Measurements from ENCODE around the gene OR6C70. TPM values are rescaled to one million over a fixed set of nuclear protein-coding genes. Genes with fewer than 3 reads are reported as not detected.

OR6C70 gene
- total and polyA plus RNA-seq, 2 of the 4 experiments (the other 2 are of a cell fraction) = not detected

GRCh38 chr12:55515696-55516095 is 45.8 kb upstream of the OR6C70 start:
- no peak overlapping the region for H3K18ac ChIP-seq (ENCODE audit: low read depth, low read length)
- H3K14ac ChIP-seq (replicated peaks; ENCODE audit: low read depth, low read length) = no peak overlapping the region
- no peaks in the 10 kb centered on the region for H4K20me1 ChIP-seq (ENCODE audit: insufficient read depth, low read length)
- H3K36me3 ChIP-seq (ENCODE audit: control insufficient read depth, insufficient read depth, low read length) = no peaks in the 10 kb centered on the region
- BruUV-seq (replicated peaks) = no TSS peak
- no peak overlapping the region for H2AFZ ChIP-seq (replicated peaks; ENCODE audit: low read length, poor library complexity)
- H3K4me2 ChIP-seq (ENCODE audit: low read depth, low read length) = no peak overlapping the region
- H3K27ac ChIP-seq (ENCODE audit: insufficient read depth, low read length) = no peak overlapping the region
- no peak for DNase-seq
- no peaks in the 10 kb centered on the region for H3K27me3 ChIP-seq (ENCODE audit: control insufficient read depth, insufficient read depth, low read length)
- H2BK120ac ChIP-seq (ENCODE audit: low read depth, low read length) = no peak overlapping the region
- no peak overlapping the region for H2BK20ac ChIP-seq (ENCODE audit: low read depth, low read length)
- CTCF ChIA-PET = no interaction called here
- no peak overlapping the region for H2BK15ac ChIP-seq (ENCODE audit: low read depth, low read length)
- no peak overlapping the region for H3K4me3 ChIP-seq (ENCODE audit: insufficient read depth, low read depth, low read length)
- no peak overlapping the region for H3K56ac ChIP-seq (ENCODE audit: extremely low read depth, insufficient read depth, low read length)
- no peak overlapping the region for H4K5ac ChIP-seq (ENCODE audit: low read depth, low read length)
- WGBS, 2 experiments (ENCODE audit: extremely low coverage in 2 of 2, insufficient read length in 1 of 2) = 14% methylated on average over 1 of the region's 1 CpG; no CpG with 5 or more reads in 1 of the 2 experiments
- no peak overlapping the region for H2BK5ac ChIP-seq (ENCODE audit: low read depth, low read length, poor library complexity, severe bottlenecking)
- H3K4me1 ChIP-seq (ENCODE audit: control insufficient read depth, insufficient read depth, low read length) = no peaks in the 10 kb centered on the region
- H3K9ac ChIP-seq (ENCODE audit: low read depth, low read length) = no peak overlapping the region
- no peak for ATAC-seq (ENCODE audit: low read depth)
- no peaks in the 10 kb centered on the region for H3K9me1 ChIP-seq (ENCODE audit: insufficient read depth, low read length)
- no peaks in the 10 kb centered on the region for H3K9me3 ChIP-seq (ENCODE audit: control insufficient read depth, insufficient read depth, low read length)
- dilution Hi-C loops (cut with HindIII; ENCODE audit: low sequenced_read_pairs, unreplicated experiment) = no loop called here
- no peaks in the 10 kb centered on the region for H3K79me1 ChIP-seq (ENCODE audit: low read depth in 1 of 2, low read length in 2 of 2)
- H2AK9ac ChIP-seq (replicated peaks; ENCODE audit: low read depth, low read length, poor library complexity) = no peak overlapping the region
- no peak overlapping the region for H4K91ac ChIP-seq (ENCODE audit: insufficient read depth, low read depth, low read length)
- POLR2A ChIA-PET (ENCODE audit: unreplicated experiment) = no interaction called here
- no peak overlapping the region for H4K8ac ChIP-seq (ENCODE audit: low read depth in 2 of 2, low read length in 2 of 2)
- no peak overlapping the region for H3K23ac ChIP-seq (ENCODE audit: low read depth, low read length)
- no peak overlapping the region for H2AK5ac ChIP-seq (ENCODE audit: low read depth, low read length)
- TF ChIP-seq ELK1 (IDR thresholded peaks at IDR 0.05; ENCODE audit: borderline replicate concordance, low read depth, low read length) = no peak
- TF ChIP-seq CHD1 (IDR thresholded peaks at IDR 0.05; ENCODE audit: low read depth, low read length) = no peak
- no peak for TF ChIP-seq BHLHE40 (IDR thresholded peaks at IDR 0.05; ENCODE audit: low read depth, low read length)
- no peak for TF ChIP-seq RFX5 (IDR thresholded peaks at IDR 0.05; ENCODE audit: low read depth, low read length)
- TF ChIP-seq MAZ (IDR thresholded peaks at IDR 0.05; ENCODE audit: borderline replicate concordance, low read depth, low read length) = no peak
- no peak for TF ChIP-seq NFE2L2 (IDR thresholded peaks at IDR 0.05; ENCODE audit: low read depth, low read length)
- no peak for TF ChIP-seq POLR2A (IDR thresholded peaks at IDR 0.05; ENCODE audit: low read depth, low read length)
- TF ChIP-seq RAD21 (IDR thresholded peaks at IDR 0.05; ENCODE audit: low read length) = no peak
- no peak for TF ChIP-seq FOS (IDR thresholded peaks at IDR 0.05; ENCODE audit: low read depth, low read length)
- TF ChIP-seq CEBPB (IDR thresholded peaks at IDR 0.05; ENCODE audit: low read depth, low read length) = no peak
- no peak for TF ChIP-seq CTCF (conservative IDR thresholded peaks at IDR 0.05; ENCODE audit: low read depth, low read length)
- TF ChIP-seq SMC3 (IDR thresholded peaks at IDR 0.05; ENCODE audit: low read depth, low read length) = no peak
- TF ChIP-seq USF2 (IDR thresholded peaks at IDR 0.05; ENCODE audit: low read depth, low read length) = no peak
- no peak for TF ChIP-seq MXI1 (IDR thresholded peaks at IDR 0.05; ENCODE audit: borderline replicate concordance, low read depth, low read length)
- TF ChIP-seq MAFK (IDR thresholded peaks at IDR 0.05; ENCODE audit: low read depth, low read length) = no peak
- no peak for TF ChIP-seq RCOR1 (IDR thresholded peaks at IDR 0.05; ENCODE audit: insufficient replicate concordance, low read length)
- H3K4ac ChIP-seq (ENCODE audit: low read depth, low read length) = no peak overlapping the region
- in situ Hi-C loops (cut with MboI; ENCODE audit: low sequenced_read_pairs) = no loop called here
- intact Hi-C loops (cut with micrococcal nuclease) = no loop called here
